HFF-Myc (cell line): ENCODE results near the gene PALMD.

Experiments used
- DNase-seq: peaks from one replicate; pipeline ENCODE4 v3.0.0-alpha.2; 2011; ENCODE audit warnings: low read depth; ENCODE audit errors: extremely low read depth
- H3K4me3 ChIP-seq: replicated peaks from 2 replicates; pipeline ENCODE4 v1.5.1; 2011; ENCODE audit warnings: low read depth, mild to moderate bottlenecking, control low read depth, low read length
- TF ChIP-seq, protein P1 (sequence below): IDR thresholded peaks from 2 replicates; pipeline ENCODE4 v1.5.1; 2012; ENCODE audit warnings: mild to moderate bottlenecking, low read depth, low read length, control low read depth; ENCODE audit errors: missing control alignments

Gene PALMD

DNA sequence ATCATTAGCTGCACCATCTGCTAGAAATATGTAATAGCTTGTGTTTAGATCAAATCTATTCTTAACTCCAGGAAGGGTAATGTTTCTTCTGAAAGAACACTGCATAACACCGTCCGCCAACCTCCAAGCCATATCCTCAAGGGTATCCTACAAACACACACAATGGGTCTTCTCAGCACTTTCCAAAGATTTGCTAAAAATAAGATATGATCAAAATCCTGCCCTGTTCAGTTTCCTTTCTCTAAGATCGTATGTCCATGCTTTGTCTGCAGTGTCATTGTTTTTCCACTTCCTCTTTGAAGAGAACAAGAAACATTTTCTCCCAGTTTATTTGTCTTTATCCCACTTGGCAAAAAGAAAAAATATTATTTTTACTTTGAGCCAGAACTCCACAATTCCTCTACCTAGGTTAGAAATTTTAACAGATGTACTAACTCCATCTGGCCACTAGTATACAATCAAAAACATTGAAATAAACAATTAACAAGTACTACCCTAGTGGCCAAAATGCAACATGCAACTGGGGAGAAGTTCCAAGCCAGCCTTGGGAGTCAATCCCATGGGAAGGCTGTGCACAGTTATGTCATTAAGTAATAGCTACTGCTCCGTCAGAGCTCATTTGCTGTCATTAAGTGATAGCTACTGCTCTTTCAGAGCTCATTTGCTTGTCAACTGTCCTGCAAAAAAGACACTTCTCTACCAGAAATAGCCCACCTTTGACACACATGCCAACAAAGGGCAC lies 82.8 kb downstream of the PALMD start:
- TF ChIP-seq, protein P1, sequence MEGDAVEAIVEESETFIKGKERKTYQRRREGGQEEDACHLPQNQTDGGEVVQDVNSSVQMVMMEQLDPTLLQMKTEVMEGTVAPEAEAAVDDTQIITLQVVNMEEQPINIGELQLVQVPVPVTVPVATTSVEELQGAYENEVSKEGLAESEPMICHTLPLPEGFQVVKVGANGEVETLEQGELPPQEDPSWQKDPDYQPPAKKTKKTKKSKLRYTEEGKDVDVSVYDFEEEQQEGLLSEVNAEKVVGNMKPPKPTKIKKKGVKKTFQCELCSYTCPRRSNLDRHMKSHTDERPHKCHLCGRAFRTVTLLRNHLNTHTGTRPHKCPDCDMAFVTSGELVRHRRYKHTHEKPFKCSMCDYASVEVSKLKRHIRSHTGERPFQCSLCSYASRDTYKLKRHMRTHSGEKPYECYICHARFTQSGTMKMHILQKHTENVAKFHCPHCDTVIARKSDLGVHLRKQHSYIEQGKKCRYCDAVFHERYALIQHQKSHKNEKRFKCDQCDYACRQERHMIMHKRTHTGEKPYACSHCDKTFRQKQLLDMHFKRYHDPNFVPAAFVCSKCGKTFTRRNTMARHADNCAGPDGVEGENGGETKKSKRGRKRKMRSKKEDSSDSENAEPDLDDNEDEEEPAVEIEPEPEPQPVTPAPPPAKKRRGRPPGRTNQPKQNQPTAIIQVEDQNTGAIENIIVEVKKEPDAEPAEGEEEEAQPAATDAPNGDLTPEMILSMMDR = peak; percentile 47
- no peak for DNase-seq
- H3K4me3 ChIP-seq = no peak overlapping the region

DNA sequence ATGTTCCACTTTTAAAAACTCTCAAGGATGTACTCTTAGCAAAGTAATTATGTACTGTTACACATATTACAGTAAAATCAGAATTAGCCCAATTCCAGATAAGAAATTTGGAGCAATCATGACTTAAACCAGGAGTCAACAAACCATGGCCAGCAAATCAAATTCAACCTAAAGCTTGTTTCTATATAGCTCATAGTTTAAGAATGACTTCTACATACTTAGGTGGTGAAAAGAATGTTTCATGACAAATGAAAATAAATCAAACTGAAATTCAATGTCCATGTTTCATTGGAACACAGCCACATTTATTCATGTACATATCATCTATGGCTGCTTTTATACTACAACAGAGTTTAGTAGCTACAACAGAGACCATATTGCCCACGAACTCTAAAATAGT lies 85.5 kb downstream of the PALMD start:
- no peak for DNase-seq
- TF ChIP-seq, protein P1 = no peak
- H3K4me3 ChIP-seq = no peak overlapping the region

DNA sequence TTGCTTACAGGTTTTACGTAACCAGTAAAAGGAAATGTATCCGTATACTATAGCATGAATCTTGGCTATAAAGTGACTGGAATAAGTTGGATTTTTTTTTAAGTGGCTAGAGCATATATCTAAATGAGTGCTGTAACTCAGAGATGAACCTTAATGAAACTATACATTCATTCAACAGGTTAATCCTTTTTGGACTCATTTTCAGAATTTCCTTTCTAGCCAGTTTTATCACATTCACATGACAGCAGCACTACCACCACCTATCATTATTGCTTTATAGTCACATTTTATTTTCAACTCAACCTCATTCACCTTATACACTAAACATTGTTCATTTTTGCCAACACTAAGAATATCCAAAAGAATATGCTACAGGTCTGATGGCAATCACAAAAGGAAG lies 89.9 kb downstream of the PALMD start:
- TF ChIP-seq, protein P1 = no peak
- no peak for DNase-seq
- no peak overlapping the region for H3K4me3 ChIP-seq

DNA sequence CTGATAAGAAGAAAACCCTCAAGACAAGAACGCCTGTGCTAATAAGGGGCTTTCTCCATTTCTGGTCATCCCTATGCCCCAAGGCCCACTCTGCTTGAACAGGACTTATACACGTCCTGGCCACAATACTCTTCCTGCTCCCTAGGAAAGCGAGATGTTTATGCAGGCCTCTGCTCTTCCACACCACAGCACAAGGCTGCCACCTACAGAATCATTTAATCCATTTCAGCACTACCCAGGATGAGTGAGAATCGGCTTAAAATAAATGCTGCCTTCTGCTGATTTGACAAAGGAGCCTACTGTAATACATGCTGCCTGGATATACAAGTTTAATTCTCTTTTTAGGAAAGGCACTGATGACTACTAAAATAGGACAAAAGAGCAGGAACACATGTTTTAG lies 91.1 kb downstream of the PALMD start:
- H3K4me3 ChIP-seq = no peak overlapping the region
- DNase-seq = peak; percentile 52
- TF ChIP-seq, protein P1 = peak; percentile 45

DNA sequence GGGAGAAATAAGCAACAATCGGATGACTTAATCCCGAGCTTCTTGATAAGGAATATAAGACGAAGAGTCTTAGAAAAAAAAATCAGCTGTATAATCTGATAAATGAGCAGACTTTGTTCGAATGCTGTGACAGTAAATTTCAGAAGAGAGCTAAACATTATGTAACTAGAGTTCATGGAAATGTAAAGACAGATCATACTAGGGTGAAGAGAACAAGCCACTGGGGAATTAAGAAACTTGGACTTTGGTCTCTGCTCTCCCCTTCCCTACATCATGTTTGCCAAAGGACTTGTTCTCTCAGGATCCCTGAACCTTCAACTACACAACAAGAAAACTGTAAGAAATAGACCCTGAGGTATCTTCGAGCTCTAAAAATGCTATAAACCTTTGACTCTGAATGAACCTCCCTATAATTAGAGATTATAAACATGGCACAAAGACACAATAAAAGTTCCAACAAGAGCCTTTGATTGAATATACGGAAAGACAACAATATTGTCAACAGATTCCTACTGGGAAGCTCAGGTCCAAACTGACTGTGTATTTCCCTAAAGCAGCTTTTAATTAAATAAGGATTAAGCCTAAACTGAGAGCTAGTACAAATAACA lies 93.0 kb downstream of the PALMD start:
- DNase-seq = no peak
- TF ChIP-seq, protein P1 = no peak
- H3K4me3 ChIP-seq = no peak overlapping the region

DNA sequence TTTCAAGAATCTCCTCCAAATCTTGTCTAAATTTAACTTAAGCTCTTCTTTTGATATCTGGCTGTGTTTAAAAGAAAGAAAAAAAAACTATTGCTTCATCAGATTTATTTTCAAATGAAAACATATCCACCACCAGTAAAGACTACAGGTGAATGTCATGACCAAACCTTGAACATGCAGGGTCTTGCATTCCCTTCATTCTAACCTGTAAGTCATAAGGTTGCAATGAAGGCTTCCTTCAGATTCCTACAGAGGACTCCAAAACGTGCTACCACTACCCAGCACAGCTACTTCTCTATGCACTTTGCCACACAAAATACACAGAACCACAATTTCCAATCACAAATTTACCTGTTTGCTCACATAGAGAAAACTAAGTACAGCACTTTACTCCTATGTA lies 94.2 kb downstream of the PALMD start:
- H3K4me3 ChIP-seq = no peak overlapping the region
- TF ChIP-seq, protein P1 = no peak
- DNase-seq = no peak
